Endothelial cell of umbilical vein (primary cell): ENCODE measurements around the gene CCDC73. TPM values are rescaled to one million over a fixed set of nuclear protein-coding genes. Genes with fewer than 3 reads are reported as not detected.

ENCODE experiments used
- BruUV-seq: library from RNA; stranded (reverse); fragments of 400-500 nt; replicated peaks from 2 replicates; lab custom pipeline; 2021; lab: Mats Ljungman, UMichigan
- CTCF ChIA-PET: fragments of 300-600, 350-600 bp; sonication (Branson Sonifier 250); formaldehyde crosslinking; loops from one replicate; lab custom pipeline; 2021; ENCODE audit warnings: antibody characterized with exemption, inconsistent platforms; lab: Charles Lee
- POLR2A ChIA-PET: fragments of 300-600, 350-600 bp; sonication (Branson Sonifier 250); formaldehyde crosslinking; loops from one replicate; lab custom pipeline; 2021; ENCODE audit warnings: antibody characterized with exemption, inconsistent platforms; lab: Charles Lee
- DNase-seq: peaks from one replicate; pipeline ENCODE4 v3.0.0-alpha.2; 2011; ENCODE audit warnings: low read depth, low spot score
- FAIRE-seq: peaks from 2 replicates; lab custom pipeline; 2011; peaks lifted over from hg19 to GRCh38; lab: Jason Lieb, UNC
- H2AFZ ChIP-seq: 2 replicates; pipeline ENCODE4 v1.6.0; 2012; ENCODE audit warnings: low read depth, low read length, control low read depth, inconsistent platforms
- H3K27ac ChIP-seq: 2 replicates; pipeline ENCODE4 v1.5.1; 2011; ENCODE audit warnings: low read depth, mild to moderate bottlenecking, control low read depth, low read length, moderate library complexity; ENCODE audit not compliant: insufficient read depth
- H3K27me3 ChIP-seq, 2 experiments: 2 replicates each; pipeline versions ENCODE4 v1.6.0 to v1.6.1; 2011; ENCODE audit warnings: low read length in 2 of 2, mixed read lengths in 1 of 2; ENCODE audit not compliant: control insufficient read depth in 2 of 2, insufficient read depth in 2 of 2
- H3K36me3 ChIP-seq, 2 experiments: 2 replicates in 1 of 2; 3 replicates in 1 of 2; pipeline ENCODE4 v1.5.1; 2011; ENCODE audit warnings: low read length in 2 of 2, mild to moderate bottlenecking in 1 of 2, moderate library complexity in 1 of 2; ENCODE audit not compliant: control insufficient read depth in 2 of 2, insufficient read depth in 2 of 2; ENCODE audit errors: extremely low read depth in 1 of 2
- H3K4me1 ChIP-seq: 3 replicates; pipeline ENCODE4 v1.5.1; 2011; ENCODE audit warnings: mild to moderate bottlenecking, low read length; ENCODE audit not compliant: control insufficient read depth, insufficient read depth; ENCODE audit errors: extremely low read depth
- H3K4me2 ChIP-seq: 2 replicates; pipeline ENCODE4 v1.6.1; 2011; ENCODE audit warnings: low read length, control low read depth, mixed read lengths; ENCODE audit not compliant: insufficient read depth
- H3K4me3 ChIP-seq, 3 experiments: fragments of 200-600 bp in 1 of 3; sonication (generic), shearing (Covaris generic) in 1 of 3; replicated peaks in 1 of 3; 2 replicates each; pipeline ENCODE4 v1.5.1; 2011 to 2016; ENCODE audit warnings: control low read depth in 3 of 3, low read length in 3 of 3, mild to moderate bottlenecking in 2 of 3, inconsistent platforms in 1 of 3, low read depth in 1 of 3, moderate library complexity in 1 of 3; ENCODE audit not compliant: insufficient read depth in 1 of 3
- H3K79me2 ChIP-seq: 2 replicates; pipeline ENCODE4 v1.6.0; 2012; ENCODE audit warnings: low read length, inconsistent platforms; ENCODE audit not compliant: control insufficient read depth, insufficient read depth
- H3K9ac ChIP-seq: replicated peaks from 2 replicates; pipeline ENCODE3; 2011; ENCODE audit warnings: low read length, control low read depth; ENCODE audit not compliant: insufficient read depth; ENCODE audit errors: extremely low read depth
- H3K9me1 ChIP-seq: replicated peaks from 3 replicates; pipeline ENCODE4 v1.6.0; 2011; ENCODE audit warnings: mild to moderate bottlenecking, low read length; ENCODE audit not compliant: control insufficient read depth, insufficient read depth; ENCODE audit errors: extremely low read depth
- H3K9me3 ChIP-seq: replicated peaks from 2 replicates; pipeline ENCODE4 v1.5.1; 2012; ENCODE audit warnings: low read length, inconsistent platforms; ENCODE audit not compliant: control insufficient read depth, insufficient read depth
- H4K20me1 ChIP-seq: replicated peaks from 2 replicates; pipeline ENCODE3; 2011; ENCODE audit warnings: mild to moderate bottlenecking, low read length; ENCODE audit not compliant: control insufficient read depth, insufficient read depth; ENCODE audit errors: extremely low read depth
- CTCF ChIP-seq, 2 donors: IDR thresholded peaks; 1 replicate in 1 of 2; 2 replicates in 1 of 2; pipeline ENCODE4 v1.5.1; 2011; ENCODE audit warnings: low read length in 2 of 2, mild to moderate bottlenecking in 2 of 2, moderate library complexity in 2 of 2, control low read depth in 1 of 2, inconsistent platforms in 1 of 2, low read depth in 1 of 2; ENCODE audit not compliant: insufficient read depth in 1 of 2; ENCODE audit errors: extremely low read depth in 1 of 2
- EZH2 ChIP-seq: IDR thresholded peaks from 2 replicates; pipeline ENCODE4 v1.6.1; 2012; ENCODE audit warnings: borderline replicate concordance, low read depth, mild to moderate bottlenecking, moderate library complexity, low read length, inconsistent platforms; ENCODE audit not compliant: severe bottlenecking
- FOS ChIP-seq: IDR thresholded peaks from 2 replicates; pipeline ENCODE4 v1.6.1; 2011; ENCODE audit warnings: mild to moderate bottlenecking, low read length, moderate library complexity, borderline replicate concordance; ENCODE audit not compliant: insufficient read depth
- GATA2 ChIP-seq: IDR thresholded peaks from 2 replicates; pipeline ENCODE4 v1.7.0; 2011; ENCODE audit warnings: low read depth, mild to moderate bottlenecking, moderate library complexity, mixed read lengths, low read length; ENCODE audit not compliant: insufficient read length, insufficient read depth
- JUN ChIP-seq: IDR thresholded peaks from 2 replicates; pipeline ENCODE4 v1.6.1; 2011; ENCODE audit warnings: borderline replicate concordance, low read depth; ENCODE audit not compliant: insufficient read length, insufficient read depth
- MAX ChIP-seq: IDR thresholded peaks from 2 replicates; pipeline ENCODE4 v1.6.1; 2011; ENCODE audit not compliant: insufficient read depth, insufficient read length
- MYC ChIP-seq: IDR thresholded peaks from one replicate; pipeline ENCODE4 v1.6.1; 2011; ENCODE audit warnings: mild to moderate bottlenecking, low read depth, low read length
- POLR2A ChIP-seq: IDR thresholded peaks from 2 replicates; pipeline ENCODE4 v1.6.1; 2012; ENCODE audit warnings: low read depth, mild to moderate bottlenecking, control low read depth, low read length
- POLR2AphosphoS5 ChIP-seq: IDR thresholded peaks from 2 replicates; pipeline ENCODE4 v1.6.1; 2012; ENCODE audit warnings: low read depth, mild to moderate bottlenecking, control low read depth, low read length, moderate library complexity; ENCODE audit not compliant: insufficient read depth
- dilution Hi-C: fragments of 300-500 bp; cut with MboI; formaldehyde crosslinking; loops from one replicate; pipeline ENCODE4 v1.15.0; 2019; ENCODE audit warnings: low sequenced_read_pairs; ENCODE audit not compliant: extremely low pct_ligation_motif_present
- intact Hi-C: fragments of 100-400 bp; cut with micrococcal nuclease; formaldehyde crosslinking; loops from one replicate; pipeline ENCODE4 v1.10.0; 2022
- polyA plus RNA-seq, 4 experiments: library from polyadenylated mRNA; depleted of rRNA in 3 of 4; stranded (reverse) in 3 of 4; unstranded in 1 of 4; fragments of >200 nt; gene quantifications; 2 replicates each; pipeline versions ENCODE4 v1.2.1 to v1.2.3, GENCODE V29; 2011 to 2012; ENCODE audit warnings: missing spikeins in 1 of 4
- total RNA-seq: library from RNA; stranded (reverse); gene quantifications from 2 replicates; pipeline ENCODE4 v1.2.3, GENCODE V29; 2021

CCDC73 gene
- total and polyA plus RNA-seq, 2 donors (not counting 3 experiments of a cell fraction or from before 2014, with no cell fraction given): not detected

- no peak for DNase-seq
- FAIRE-seq: no peak
- intact Hi-C loops (no loop called here), dilution Hi-C loops (no loop called here)
- H3K4me3 ChIP-seq: no peak overlapping the region
- no TSS peak for BruUV-seq
- H3K9me3 ChIP-seq: no peaks in the 10 kb centered on the region
- no peak overlapping the region for H3K27ac ChIP-seq
- H3K4me2 ChIP-seq: no peak overlapping the region
- no peaks in the 10 kb centered on the region for H3K4me1 ChIP-seq
- H3K27me3 ChIP-seq: peaks cover 3 to 4% of the 10 kb centered on the region in 2 experiments
- H3K79me2 ChIP-seq: no peaks in the 10 kb centered on the region
- H2AFZ ChIP-seq: no peak overlapping the region
- ChIA-PET POLR2A (no interaction called here), CTCF (no interaction called here)
- TF ChIP-seq MYC (no peak), POLR2AphosphoS5 (no peak), POLR2A (no peak), MAX (no peak), CTCF (IDR thresholded peaks at IDR 0.05; ENCODE audit: extremely low read depth in 1 of 2, insufficient read depth in 1 of 2, low read depth in 1 of 2, low read length in 2 of 2) (no peak)
- no peak overlapping the region for H3K9ac ChIP-seq
- H3K36me3 ChIP-seq: no peaks in the 10 kb centered on the region
- H4K20me1 ChIP-seq: no peaks in the 10 kb centered on the region
- H3K9me1 ChIP-seq: no peaks in the 10 kb centered on the region
Measured at GRCh38 chr11:32576456-32576855, 218.0 kb downstream of the CCDC73 start.

GRCh38 chr11:32575070-32575469, 219.4 kb downstream of the CCDC73 start:
- intact Hi-C loops (no loop called here), dilution Hi-C loops (no loop called here)
- H3K79me2 ChIP-seq: no peaks in the 10 kb centered on the region
- DNase-seq: no peak
- no peaks in the 10 kb centered on the region for H3K9me1 ChIP-seq
- no TSS peak for BruUV-seq
- H2AFZ ChIP-seq: no peak overlapping the region
- no peaks in the 10 kb centered on the region for H3K4me1 ChIP-seq
- H3K27ac ChIP-seq: no peak overlapping the region
- ChIA-PET CTCF (no interaction called here), POLR2A (no interaction called here)
- TF ChIP-seq MYC: no peak
- TF ChIP-seq JUN: no peak
- TF ChIP-seq MAX: no peak
- no peak for TF ChIP-seq POLR2AphosphoS5
- no peak for TF ChIP-seq CTCF (IDR thresholded peaks at IDR 0.05; ENCODE audit: extremely low read depth in 1 of 2, insufficient read depth in 1 of 2, low read depth in 1 of 2, low read length in 2 of 2)
- TF ChIP-seq FOS: no peak
- no peak for TF ChIP-seq GATA2
- no peak for TF ChIP-seq POLR2A
- TF ChIP-seq EZH2: no peak
- H3K4me3 ChIP-seq: no peak overlapping the region
- no peak overlapping the region for H3K4me2 ChIP-seq
- FAIRE-seq: no peak
- H3K36me3 ChIP-seq: no peaks in the 10 kb centered on the region
- H3K27me3 ChIP-seq: peaks cover 3 to 4% of the 10 kb centered on the region in 2 experiments
- no peak overlapping the region for H3K9ac ChIP-seq
- H3K9me3 ChIP-seq: no peaks in the 10 kb centered on the region
- H4K20me1 ChIP-seq: no peaks in the 10 kb centered on the region
